Fibroblast of lung (primary cell): ENCODE data around the gene MGAT1. TPM values are rescaled to one million over a fixed set of nuclear protein-coding genes. Genes with fewer than 3 reads are reported as not detected.

Experiments used
- DNase-seq, 2 donors: peaks; one replicate each; pipeline versions ENCODE4 v3.0.0 to v3.0.0-alpha.2; 2010; ENCODE audit warnings: low read depth in 2 of 2
- H2AFZ ChIP-seq: 2 replicates; pipeline ENCODE4 v1.5.1; 2012; ENCODE audit warnings: low read length, control low read depth, inconsistent platforms
- H3K27ac ChIP-seq: 2 replicates; pipeline ENCODE4 v1.5.1; 2011; ENCODE audit warnings: low read length, control low read depth; ENCODE audit not compliant: insufficient read depth
- H3K27me3 ChIP-seq: 2 replicates; pipeline ENCODE4 v1.5.1; 2011; ENCODE audit warnings: mild to moderate bottlenecking, low read length; ENCODE audit not compliant: control insufficient read depth, insufficient read depth
- H3K36me3 ChIP-seq: 2 replicates; pipeline ENCODE4 v1.5.1; 2011; ENCODE audit warnings: low read length; ENCODE audit not compliant: control insufficient read depth, insufficient read depth
- H3K4me1 ChIP-seq: 2 replicates; pipeline ENCODE4 v1.5.1; 2011; ENCODE audit warnings: low read length; ENCODE audit not compliant: control insufficient read depth, insufficient read depth; ENCODE audit errors: extremely low read depth
- H3K4me2 ChIP-seq: 2 replicates; pipeline ENCODE4 v1.5.1; 2011; ENCODE audit warnings: low read length, control low read depth; ENCODE audit not compliant: insufficient read depth; ENCODE audit errors: extremely low read depth
- H3K4me3 ChIP-seq, 4 experiments: fragments of 200-600 bp in 1 of 4; sonication (generic) in 1 of 4; replicated peaks in 1 of 4; 2 replicates each; pipeline ENCODE4 v1.5.1; 2011 to 2016; ENCODE audit warnings: low read length in 4 of 4, low read depth in 3 of 4, mild to moderate bottlenecking in 3 of 4, control low read depth in 2 of 4, inconsistent platforms in 1 of 4, mixed read lengths in 1 of 4; ENCODE audit not compliant: insufficient read depth in 1 of 4; ENCODE audit errors: control extremely low read depth in 1 of 4
- H3K79me2 ChIP-seq: 2 replicates; pipeline ENCODE4 v1.5.1; 2012; ENCODE audit warnings: mild to moderate bottlenecking, low read length, inconsistent platforms; ENCODE audit not compliant: control insufficient read depth, insufficient read depth
- H3K9ac ChIP-seq: 2 replicates; pipeline ENCODE4 v1.5.1; 2011; ENCODE audit warnings: mild to moderate bottlenecking, low read length, control low read depth; ENCODE audit not compliant: insufficient read depth
- H3K9me3 ChIP-seq: 2 replicates; pipeline ENCODE4 v1.5.1; 2012; ENCODE audit warnings: low read depth, low read length; ENCODE audit not compliant: control insufficient read depth, insufficient read depth
- H4K20me1 ChIP-seq: 2 replicates; pipeline ENCODE4 v1.5.1; 2011; ENCODE audit warnings: low read length; ENCODE audit not compliant: control insufficient read depth, insufficient read depth; ENCODE audit errors: extremely low read depth
- EZH2 ChIP-seq: IDR thresholded peaks from 2 replicates; pipeline ENCODE4 v1.5.1; 2012; ENCODE audit warnings: low read length, control low read depth, mild to moderate bottlenecking; ENCODE audit errors: missing control alignments
- polyA plus RNA-seq, 2 donors: library from polyadenylated mRNA; depleted of rRNA in 1 of 2; stranded (reverse) in 1 of 2; unstranded in 1 of 2; fragments of >200 nt; gene quantifications; 2 replicates each; pipeline ENCODE4 v1.2.1, GENCODE V29; 2011 to 2012; ENCODE audit warnings: missing spikeins in 1 of 2
- total RNA-seq: library from RNA; depleted of rRNA; stranded (reverse); fragments of >200 nt; gene quantifications from 2 replicates; pipeline ENCODE4 v1.2.1, GENCODE V29; 2014
- TF ChIP-seq, protein P1 (sequence below), 2 donors: IDR thresholded peaks in 1 of 2; conservative IDR thresholded peaks in 1 of 2; 1 replicate in 1 of 2; 2 replicates in 1 of 2; pipeline ENCODE4 v1.5.1; 2011 to 2012; ENCODE audit warnings: low read length in 2 of 2, control low read depth in 1 of 2, inconsistent platforms in 1 of 2, low read depth in 1 of 2, mild to moderate bottlenecking in 1 of 2

Gene MGAT1
- total and polyA plus RNA-seq, 2 donors (not counting 1 experiment from before 2014, with no cell fraction given) = 72.5 to 90.4 TPM

- TF ChIP-seq, protein P1, sequence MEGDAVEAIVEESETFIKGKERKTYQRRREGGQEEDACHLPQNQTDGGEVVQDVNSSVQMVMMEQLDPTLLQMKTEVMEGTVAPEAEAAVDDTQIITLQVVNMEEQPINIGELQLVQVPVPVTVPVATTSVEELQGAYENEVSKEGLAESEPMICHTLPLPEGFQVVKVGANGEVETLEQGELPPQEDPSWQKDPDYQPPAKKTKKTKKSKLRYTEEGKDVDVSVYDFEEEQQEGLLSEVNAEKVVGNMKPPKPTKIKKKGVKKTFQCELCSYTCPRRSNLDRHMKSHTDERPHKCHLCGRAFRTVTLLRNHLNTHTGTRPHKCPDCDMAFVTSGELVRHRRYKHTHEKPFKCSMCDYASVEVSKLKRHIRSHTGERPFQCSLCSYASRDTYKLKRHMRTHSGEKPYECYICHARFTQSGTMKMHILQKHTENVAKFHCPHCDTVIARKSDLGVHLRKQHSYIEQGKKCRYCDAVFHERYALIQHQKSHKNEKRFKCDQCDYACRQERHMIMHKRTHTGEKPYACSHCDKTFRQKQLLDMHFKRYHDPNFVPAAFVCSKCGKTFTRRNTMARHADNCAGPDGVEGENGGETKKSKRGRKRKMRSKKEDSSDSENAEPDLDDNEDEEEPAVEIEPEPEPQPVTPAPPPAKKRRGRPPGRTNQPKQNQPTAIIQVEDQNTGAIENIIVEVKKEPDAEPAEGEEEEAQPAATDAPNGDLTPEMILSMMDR (conservative IDR thresholded peaks at IDR 0.05 in 1 of 2, IDR thresholded peaks at IDR 0.05 in 1 of 2; ENCODE audit: low read depth in 1 of 2, low read length in 2 of 2) = peak in 1 of 2 donors; percentile 18
- TF ChIP-seq EZH2 = no peak
- H3K4me1 ChIP-seq = peaks cover 39% of the 10 kb centered on the region
- peak overlapping the region; percentile 36 for H3K27ac ChIP-seq
- H4K20me1 ChIP-seq = peaks cover 5% of the 10 kb centered on the region
- H3K79me2 ChIP-seq = peaks cover 75% of the 10 kb centered on the region
- peak; percentile 58 to 90 for DNase-seq
- peak overlapping the region in 1 of 4 experiments; percentile 13 for H3K4me3 ChIP-seq
- peak overlapping the region; percentile 99 for H3K4me2 ChIP-seq
- no peak overlapping the region for H3K9ac ChIP-seq
- no peaks in the 10 kb centered on the region for H3K9me3 ChIP-seq
- no peak overlapping the region for H2AFZ ChIP-seq
- H3K36me3 ChIP-seq = peaks cover 6% of the 10 kb centered on the region
- H3K27me3 ChIP-seq = no peaks in the 10 kb centered on the region
Observed at GRCh38 chr5:180799902-180800801, 2.5 kb downstream of the MGAT1 start.

DNA sequence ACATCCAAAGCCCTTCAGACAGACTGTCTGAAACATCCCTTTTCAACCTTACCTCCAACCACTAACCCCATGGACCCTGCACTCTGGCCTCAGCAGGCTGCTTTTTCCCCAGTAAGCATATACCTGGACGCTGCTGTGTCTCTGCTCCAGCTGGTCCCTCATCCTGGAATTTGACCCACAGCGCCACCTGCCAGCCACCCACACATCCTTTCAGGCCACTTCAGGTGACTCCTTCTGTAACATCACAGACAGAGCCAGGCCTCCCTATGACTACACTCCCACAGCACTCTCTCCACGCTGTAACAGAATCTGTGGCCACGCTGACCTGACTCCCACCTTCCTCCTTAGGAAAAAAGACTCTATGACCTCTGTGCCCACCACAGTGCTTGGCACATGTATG, 3.4 kb downstream of the MGAT1 start:
- no peak overlapping the region for H2AFZ ChIP-seq

GRCh38 chr5:180798193-180798592, 4.4 kb downstream of the MGAT1 start:
- H3K27ac ChIP-seq = no peak overlapping the region
- peaks cover 34% of the 10 kb centered on the region for H3K4me1 ChIP-seq
- no peaks in the 10 kb centered on the region for H3K27me3 ChIP-seq
- H3K4me3 ChIP-seq = no peak overlapping the region
- H3K9ac ChIP-seq = no peak overlapping the region
- TF ChIP-seq, protein P1 (conservative IDR thresholded peaks at IDR 0.05 in 1 of 2, IDR thresholded peaks at IDR 0.05 in 1 of 2; ENCODE audit: low read depth in 1 of 2, low read length in 2 of 2) = no peak
- no peak for TF ChIP-seq EZH2
- peaks cover 86% of the 10 kb centered on the region for H3K79me2 ChIP-seq
- H4K20me1 ChIP-seq = peaks cover 10% of the 10 kb centered on the region
- H2AFZ ChIP-seq = no peak overlapping the region
- no peaks in the 10 kb centered on the region for H3K9me3 ChIP-seq
- H3K36me3 ChIP-seq = peaks cover 6% of the 10 kb centered on the region
- H3K4me2 ChIP-seq = no peak overlapping the region
- DNase-seq = no peak

More for the DNA sequence above, 3.4 kb downstream of the MGAT1 start:
- Histone ChIP-seq H3K36me3 (peaks cover 6% of the 10 kb centered on the region), H3K4me2 (peak overlapping the region; percentile 34), H3K9ac (no peak overlapping the region), H3K4me3 (peak overlapping the region in 1 of 4 experiments; percentile 6), H3K79me2 (peaks cover 81% of the 10 kb centered on the region), H3K27me3 (no peaks in the 10 kb centered on the region), H4K20me1 (peaks cover 10% of the 10 kb centered on the region), H3K4me1 (peaks cover 39% of the 10 kb centered on the region), H3K9me3 (no peaks in the 10 kb centered on the region), H3K27ac (peak overlapping the region; percentile 21)
- TF ChIP-seq, protein P1 (conservative IDR thresholded peaks at IDR 0.05 in 1 of 2, IDR thresholded peaks at IDR 0.05 in 1 of 2; ENCODE audit: low read depth in 1 of 2, low read length in 2 of 2) = peak in 1 of 2 donors; percentile 6
- no peak for TF ChIP-seq EZH2
- no peak for DNase-seq
